Stimulated activated naive B cell treated with anti-CD40 and anti-IgM and Interleukin-4, amounts not matched to agents 10 μg/mL and 1 μg/mL and 100 μg/mL, for 72 hours (primary cell): Measurements from ENCODE around the gene DIRAS3.

Experiments
- ATAC-seq, 2 donors: fragments of 150-1000 bp; cut with Tn5 transposase; replicated peaks; 2 replicates each; pipeline ENCODE4 v1.10.0; 2021; ENCODE audit warnings: moderate library complexity in 1 of 2
- DNase-seq: peaks from one replicate; pipeline ENCODE4 v3.0.0; 2021
- H3K27ac Mint-ChIP-seq: one replicate; pipeline ENCODE4 v1.8.0; 2022; ENCODE audit warnings: mild to moderate bottlenecking, mixed read lengths
- H3K27me3 Mint-ChIP-seq, 2 donors: one replicate each; pipeline ENCODE4 v1.8.0; 2022; ENCODE audit warnings: mixed read lengths in 2 of 2
- H3K36me3 Mint-ChIP-seq, 2 donors: one replicate each; pipeline ENCODE4 v1.8.0; 2022; ENCODE audit warnings: mixed read lengths in 2 of 2, mild to moderate bottlenecking in 1 of 2
- H3K4me1 Mint-ChIP-seq, 2 donors: one replicate each; pipeline ENCODE4 v1.8.0; 2022; ENCODE audit warnings: mixed read lengths in 2 of 2, mild to moderate bottlenecking in 1 of 2
- H3K4me3 Mint-ChIP-seq, 2 donors: one replicate each; pipeline ENCODE4 v1.8.0; 2022; ENCODE audit warnings: mild to moderate bottlenecking in 2 of 2, mixed read lengths in 2 of 2, moderate library complexity in 1 of 2
- H3K9me3 Mint-ChIP-seq, 2 donors: one replicate each; pipeline ENCODE4 v1.8.0; 2022; ENCODE audit warnings: mixed read lengths in 2 of 2, mild to moderate bottlenecking in 1 of 2

Gene DIRAS3

GRCh38 chr1:68046885-68047658 lies 3.4 kb downstream of the DIRAS3 start:
- peak; percentile 4 to 34 for ATAC-seq
- Mint-ChIP-seq H3K27ac (peak overlapping the region; percentile 76), H3K4me3 (no peak overlapping the region), H3K9me3 (peaks cover 0 to 3% of the 10 kb centered on the region in 2 donors), H3K27me3 (peaks cover 18 to 19% of the 10 kb centered on the region in 2 donors), H3K4me1 (peaks cover 4 to 6% of the 10 kb centered on the region in 2 donors), H3K36me3 (no peaks in the 10 kb centered on the region)
- DNase-seq = no peak

- peaks cover 18 to 19% of the 10 kb centered on the region in 2 donors for H3K27me3 Mint-ChIP-seq
- H3K4me1 Mint-ChIP-seq = peaks cover 4 to 6% of the 10 kb centered on the region in 2 donors
- H3K4me3 Mint-ChIP-seq = no peak overlapping the region
- H3K9me3 Mint-ChIP-seq = peaks cover 0 to 3% of the 10 kb centered on the region in 2 donors
- DNase-seq (no peak), ATAC-seq (no peak)
- no peaks in the 10 kb centered on the region for H3K36me3 Mint-ChIP-seq
- no peak overlapping the region for H3K27ac Mint-ChIP-seq
Observed at GRCh38 chr1:68046423-68046822, 4.0 kb downstream of the DIRAS3 start.

GRCh38 chr1:68045511-68046180 lies 4.8 kb downstream of the DIRAS3 start:
- ATAC-seq = no peak

GRCh38 chr1:68043443-68044090 lies 6.9 kb downstream of the DIRAS3 start:
- no peak for ATAC-seq
- H3K27me3 Mint-ChIP-seq = peaks cover 5 to 10% of the 10 kb centered on the region in 2 donors
- DNase-seq = no peak
- no peaks in the 10 kb centered on the region for H3K36me3 Mint-ChIP-seq
- peaks cover 2 to 6% of the 10 kb centered on the region in 2 donors for H3K4me1 Mint-ChIP-seq
- H3K9me3 Mint-ChIP-seq = peaks cover 0 to 5% of the 10 kb centered on the region in 2 donors
- H3K4me3 Mint-ChIP-seq = no peak overlapping the region
- H3K27ac Mint-ChIP-seq = no peak overlapping the region

More at GRCh38 chr1:68045511-68046180, 4.8 kb downstream of the DIRAS3 start:
- H3K27me3 Mint-ChIP-seq = peaks cover 14 to 19% of the 10 kb centered on the region in 2 donors
- no peaks in the 10 kb centered on the region for H3K36me3 Mint-ChIP-seq
- peaks cover 0 to 5% of the 10 kb centered on the region in 2 donors for H3K9me3 Mint-ChIP-seq
- H3K4me3 Mint-ChIP-seq = no peak overlapping the region
- H3K27ac Mint-ChIP-seq = no peak overlapping the region
- peaks cover 4 to 6% of the 10 kb centered on the region in 2 donors for H3K4me1 Mint-ChIP-seq
- DNase-seq = no peak

GRCh38 chr1:68036946-68037345 lies 13.5 kb downstream of the DIRAS3 start:
- no peak overlapping the region for H3K27ac Mint-ChIP-seq
- peaks cover 5 to 6% of the 10 kb centered on the region in 2 donors for H3K9me3 Mint-ChIP-seq
- no peaks in the 10 kb centered on the region for H3K27me3 Mint-ChIP-seq
- no peaks in the 10 kb centered on the region for H3K36me3 Mint-ChIP-seq
- no peak overlapping the region for H3K4me3 Mint-ChIP-seq
- DNase-seq (no peak), ATAC-seq (no peak)
- no peaks in the 10 kb centered on the region for H3K4me1 Mint-ChIP-seq

GRCh38 chr1:68029444-68029843 lies 21.0 kb downstream of the DIRAS3 start:
- Mint-ChIP-seq H3K4me3 (no peak overlapping the region), H3K9me3 (peaks cover 0 to 6% of the 10 kb centered on the region in 2 donors), H3K27me3 (no peaks in the 10 kb centered on the region), H3K27ac (no peak overlapping the region), H3K4me1 (no peaks in the 10 kb centered on the region), H3K36me3 (no peaks in the 10 kb centered on the region)
- DNase-seq (no peak), ATAC-seq (no peak)

GRCh38 chr1:68028566-68028965 lies 21.9 kb downstream of the DIRAS3 start:
- ATAC-seq (no peak), DNase-seq (no peak)
- Mint-ChIP-seq H3K4me3 (no peak overlapping the region), H3K4me1 (no peaks in the 10 kb centered on the region), H3K27me3 (no peaks in the 10 kb centered on the region), H3K27ac (no peak overlapping the region), H3K9me3 (peaks cover 0 to 6% of the 10 kb centered on the region in 2 donors), H3K36me3 (no peaks in the 10 kb centered on the region)

- peaks cover 0 to 5% of the 10 kb centered on the region in 2 donors for H3K27me3 Mint-ChIP-seq
- ATAC-seq (no peak), DNase-seq (no peak)
- no peaks in the 10 kb centered on the region for H3K9me3 Mint-ChIP-seq
- no peaks in the 10 kb centered on the region for H3K36me3 Mint-ChIP-seq
- no peak overlapping the region for H3K4me3 Mint-ChIP-seq
- no peaks in the 10 kb centered on the region for H3K4me1 Mint-ChIP-seq
- H3K27ac Mint-ChIP-seq = no peak overlapping the region
Observed at GRCh38 chr1:68024635-68025338, 25.6 kb downstream of the DIRAS3 start.

- no peak for DNase-seq
- Mint-ChIP-seq H3K27me3 (peaks cover 0 to 5% of the 10 kb centered on the region in 2 donors), H3K36me3 (no peaks in the 10 kb centered on the region), H3K27ac (no peak overlapping the region), H3K4me1 (no peaks in the 10 kb centered on the region), H3K4me3 (no peak overlapping the region), H3K9me3 (no peaks in the 10 kb centered on the region)
- no peak for ATAC-seq
Observed at GRCh38 chr1:68016381-68016780, 34.0 kb downstream of the DIRAS3 start.

GRCh38 chr1:68015971-68016370 lies 34.5 kb downstream of the DIRAS3 start:
- H3K27ac Mint-ChIP-seq = no peak overlapping the region
- DNase-seq = no peak
- peaks cover 0 to 5% of the 10 kb centered on the region in 2 donors for H3K27me3 Mint-ChIP-seq
- H3K4me3 Mint-ChIP-seq = no peak overlapping the region
- H3K4me1 Mint-ChIP-seq = no peaks in the 10 kb centered on the region
- ATAC-seq = no peak
- H3K9me3 Mint-ChIP-seq = no peaks in the 10 kb centered on the region
- H3K36me3 Mint-ChIP-seq = no peaks in the 10 kb centered on the region

- no peak overlapping the region for H3K4me3 Mint-ChIP-seq
- H3K36me3 Mint-ChIP-seq = no peaks in the 10 kb centered on the region
- H3K27ac Mint-ChIP-seq = no peak overlapping the region
- H3K4me1 Mint-ChIP-seq = no peaks in the 10 kb centered on the region
- H3K27me3 Mint-ChIP-seq = peaks cover 0 to 5% of the 10 kb centered on the region in 2 donors
- DNase-seq = no peak
- H3K9me3 Mint-ChIP-seq = no peaks in the 10 kb centered on the region
- no peak for ATAC-seq
Observed at GRCh38 chr1:68015369-68015768, 35.1 kb downstream of the DIRAS3 start.

GRCh38 chr1:68013351-68013750 lies 37.1 kb downstream of the DIRAS3 start:
- no peaks in the 10 kb centered on the region for H3K9me3 Mint-ChIP-seq
- no peak overlapping the region for H3K4me3 Mint-ChIP-seq
- H3K27me3 Mint-ChIP-seq = peaks cover 0 to 5% of the 10 kb centered on the region in 2 donors
- no peaks in the 10 kb centered on the region for H3K4me1 Mint-ChIP-seq
- DNase-seq (no peak), ATAC-seq (no peak)
- H3K36me3 Mint-ChIP-seq = no peaks in the 10 kb centered on the region
- H3K27ac Mint-ChIP-seq = no peak overlapping the region

- no peak overlapping the region for H3K27ac Mint-ChIP-seq
- H3K9me3 Mint-ChIP-seq = no peaks in the 10 kb centered on the region
- DNase-seq = no peak
- H3K4me1 Mint-ChIP-seq = no peaks in the 10 kb centered on the region
- ATAC-seq = no peak
- H3K36me3 Mint-ChIP-seq = no peaks in the 10 kb centered on the region
- no peak overlapping the region for H3K4me3 Mint-ChIP-seq
- H3K27me3 Mint-ChIP-seq = peaks cover 5 to 10% of the 10 kb centered on the region in 2 donors
Observed at GRCh38 chr1:68011657-68012375, 38.6 kb downstream of the DIRAS3 start.
